HG02678 (cell line): ENCODE results near the gene EFEMP1.

Source experiments
- ATAC-seq: cut with Tn5 transposase; IDR thresholded peaks from one replicate; pipeline ENCODE4 v1.9.1; 2021; ENCODE audit warnings: mild to moderate bottlenecking, moderate library complexity; ENCODE audit not compliant: unreplicated experiment

EFEMP1 gene

GRCh38 chr2:55871637-55872036, 51.9 kb downstream of the EFEMP1 start:
- ATAC-seq: no peak

- no peak for ATAC-seq
Measured at GRCh38 chr2:55869637-55870325, 53.8 kb downstream of the EFEMP1 start.

- no peak for ATAC-seq
Measured at GRCh38 chr2:55865096-55865835, 58.3 kb downstream of the EFEMP1 start.

GRCh38 chr2:55864351-55865084, 59.1 kb downstream of the EFEMP1 start:
- no peak for ATAC-seq

- no peak for ATAC-seq
Measured at GRCh38 chr2:55862673-55863390, 60.8 kb downstream of the EFEMP1 start.

- ATAC-seq: no peak
Measured at GRCh38 chr2:55862246-55862645, 61.3 kb downstream of the EFEMP1 start.

- ATAC-seq: no peak
Measured at GRCh38 chr2:55861733-55862132, 61.8 kb downstream of the EFEMP1 start.

- no peak for ATAC-seq
Measured at GRCh38 chr2:55860832-55861231, 62.8 kb downstream of the EFEMP1 start.

- no peak for ATAC-seq
Measured at GRCh38 chr2:55859875-55860274, 63.7 kb downstream of the EFEMP1 start.

GRCh38 chr2:55857766-55858165, 65.8 kb downstream of the EFEMP1 start:
- ATAC-seq: no peak

- no peak for ATAC-seq
Measured at GRCh38 chr2:55856936-55857335, 66.6 kb downstream of the EFEMP1 start.

GRCh38 chr2:55848096-55848495, 75.5 kb downstream of the EFEMP1 start:
- no peak for ATAC-seq

- ATAC-seq: no peak
Measured at GRCh38 chr2:55846426-55846825, 77.2 kb downstream of the EFEMP1 start.

- no peak for ATAC-seq
Measured at GRCh38 chr2:55844986-55845385, 78.6 kb downstream of the EFEMP1 start.

- ATAC-seq: no peak
Measured at GRCh38 chr2:55843994-55844345, 79.6 kb downstream of the EFEMP1 start.

- ATAC-seq: no peak
Measured at GRCh38 chr2:55843096-55843993, 80.2 kb downstream of the EFEMP1 start.

GRCh38 chr2:55842046-55842445, 81.5 kb downstream of the EFEMP1 start:
- ATAC-seq: no peak

- ATAC-seq: no peak
Measured at GRCh38 chr2:55840460-55840859, 83.1 kb downstream of the EFEMP1 start.

GRCh38 chr2:55839182-55839819, 84.3 kb downstream of the EFEMP1 start:
- no peak for ATAC-seq

GRCh38 chr2:55838653-55839052, 84.9 kb downstream of the EFEMP1 start:
- ATAC-seq: no peak
